ENCODE data around the gene ATXN3.

The ATXN3 gene

GRCh38 chr14:92033906-92034687, 72.3 kb downstream of the ATXN3 start:
- Histone ChIP-seq H3K27ac (no peak overlapping the region), H3K4me3 (no peak overlapping the region), H3K4me1 (peaks cover 0 to 42% (median 27%) of the 10 kb centered on the region in 4 donors), H3K27me3 (no peaks in the 10 kb centered on the region), H3K9me3 (no peaks in the 10 kb centered on the region), H3K36me3 (peaks cover 12 to 35% (median 29%) of the 10 kb centered on the region in 3 donors)
- DNase-seq: no peak
- intact Hi-C loops (cut with DNase I; ENCODE audit: low total_unique reads): no loop called here
- TF ChIP-seq CTCF (IDR thresholded peaks at IDR 0.05): no peak

DNA sequence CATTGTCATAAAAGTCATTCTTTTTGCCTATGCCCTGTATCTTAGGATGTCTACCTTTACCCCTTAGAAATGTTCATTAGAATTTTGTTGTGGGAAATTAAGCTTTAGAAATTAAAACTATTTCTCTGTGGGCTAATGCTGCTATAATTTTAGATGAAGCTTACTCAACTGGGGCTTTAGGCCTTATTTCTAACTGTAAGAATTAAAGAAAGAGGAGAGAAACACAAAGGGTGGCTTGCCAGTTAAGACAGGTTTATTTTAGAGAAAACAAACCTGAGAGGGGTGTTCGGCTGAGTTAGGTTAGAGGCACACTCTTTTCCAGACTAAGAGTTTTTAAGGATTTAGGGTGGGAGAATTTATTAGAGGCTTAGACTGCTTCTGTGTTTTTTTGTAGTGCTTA, 72.9 kb downstream of the ATXN3 start:
- H3K9me3 ChIP-seq: no peaks in the 10 kb centered on the region
- H3K27ac ChIP-seq: no peak overlapping the region
- DNase-seq: no peak
- H3K27me3 ChIP-seq: no peaks in the 10 kb centered on the region
- intact Hi-C loops (cut with DNase I; ENCODE audit: low total_unique reads): no loop called here
- no peak for TF ChIP-seq CTCF (IDR thresholded peaks at IDR 0.05)
- no peak overlapping the region for H3K4me3 ChIP-seq
- peaks cover 12 to 38% (median 32%) of the 10 kb centered on the region in 3 donors for H3K36me3 ChIP-seq
- peaks cover 0 to 35% (median 27%) of the 10 kb centered on the region in 4 donors for H3K4me1 ChIP-seq

- intact Hi-C loops (cut with DNase I; ENCODE audit: low total_unique reads): no loop called here
- peaks cover 16 to 78% (median 44%) of the 10 kb centered on the region in 3 donors for H3K36me3 ChIP-seq
These were observed 79.7 kb downstream of the ATXN3 start for GRCh38 chr14:92026548-92027190.

DNA sequence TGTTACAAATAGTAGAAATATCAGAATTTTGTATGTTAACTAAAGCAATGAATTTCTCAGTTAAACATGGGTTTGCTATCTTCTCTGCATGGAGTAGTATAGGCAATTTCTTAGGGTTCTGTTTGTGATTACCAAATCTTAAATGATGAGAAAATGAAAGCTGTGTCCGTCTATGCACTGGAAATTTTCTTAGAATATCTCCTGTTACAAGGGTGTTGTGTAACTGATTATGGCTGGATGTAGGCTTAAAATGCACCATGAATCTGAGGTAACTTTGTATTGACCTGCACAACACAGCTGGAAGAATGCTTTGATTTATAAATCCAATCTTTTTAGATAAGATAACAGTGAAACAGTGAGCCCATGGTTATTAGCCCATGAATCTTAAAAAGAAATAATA, 84.3 kb downstream of the ATXN3 start:
- Histone ChIP-seq H3K27me3 (no peaks in the 10 kb centered on the region), H3K27ac (no peak overlapping the region), H3K36me3 (peaks cover 23 to 69% (median 37%) of the 10 kb centered on the region in 3 donors), H3K4me1 (peaks cover 0 to 11% (median 3%) of the 10 kb centered on the region in 4 donors), H3K9me3 (no peaks in the 10 kb centered on the region), H3K4me3 (no peak overlapping the region)
- no peak for TF ChIP-seq CTCF (IDR thresholded peaks at IDR 0.05)
- intact Hi-C loops (cut with DNase I; ENCODE audit: low total_unique reads): no loop called here
- DNase-seq: no peak

More at GRCh38 chr14:92026548-92027190, 79.7 kb downstream of the ATXN3 start:
- Histone ChIP-seq H3K27ac (no peak overlapping the region), H3K4me1 (peaks cover 0 to 11% (median 3%) of the 10 kb centered on the region in 4 donors), H3K27me3 (no peaks in the 10 kb centered on the region), H3K4me3 (no peak overlapping the region), H3K9me3 (no peaks in the 10 kb centered on the region)
- DNase-seq: no peak
- no peak for TF ChIP-seq CTCF (IDR thresholded peaks at IDR 0.05)

DNA sequence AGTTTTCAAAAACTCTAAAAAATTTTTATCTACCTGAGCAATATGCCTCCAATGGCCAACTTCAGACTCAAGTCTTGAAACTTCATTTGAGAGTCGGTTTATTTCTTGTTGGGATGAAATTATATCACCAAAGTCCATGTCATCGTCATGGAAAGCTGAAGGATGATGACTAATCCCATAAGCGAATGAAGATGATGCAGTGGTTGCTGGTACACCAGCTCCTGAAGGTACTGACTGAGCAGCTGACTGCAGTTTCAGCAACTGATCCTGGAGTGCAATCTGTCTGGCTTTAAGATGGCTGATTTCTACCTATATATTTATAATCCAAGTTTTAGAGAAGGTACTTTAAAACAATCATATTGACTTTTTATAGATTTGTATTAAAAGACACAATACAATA, 84.9 kb downstream of the ATXN3 start:
- Histone ChIP-seq H3K36me3 (peaks cover 28 to 69% (median 37%) of the 10 kb centered on the region in 3 donors), H3K4me1 (peaks cover 0 to 11% (median 3%) of the 10 kb centered on the region in 4 donors), H3K27me3 (no peaks in the 10 kb centered on the region), H3K9me3 (no peaks in the 10 kb centered on the region), H3K27ac (no peak overlapping the region), H3K4me3 (no peak overlapping the region)
- intact Hi-C loops (cut with DNase I; ENCODE audit: low total_unique reads): no loop called here
- no peak for TF ChIP-seq CTCF (IDR thresholded peaks at IDR 0.05)
- no peak for DNase-seq

Measured in tibial artery (tissue), 4 donors.